Measurements from ENCODE around the gene TPP2.

Gene TPP2

GRCh38 chr13:102597029-102597961 lies 509 bp downstream of the TPP2 start:
- Histone ChIP-seq H3K27ac (ENCODE audit: low read length) (peak overlapping the region; percentile 97), H3K36me3 (ENCODE audit: control insufficient read depth in 2 of 2, insufficient read depth in 2 of 2, low read length in 2 of 2) (no peaks in the 10 kb centered on the region), H3K9ac (ENCODE audit: low read length in 2 of 2) (peak overlapping the region; percentile 79 to 100), H3K4me1 (ENCODE audit: control insufficient read depth, insufficient read depth, low read length) (peaks cover 13% of the 10 kb centered on the region), H3K9me3 (ENCODE audit: control insufficient read depth in 2 of 2, low read length in 2 of 2) (no peaks in the 10 kb centered on the region), H3K4me3 (ENCODE audit: low read length in 2 of 2) (peak overlapping the region; percentile 98), H3K27me3 (ENCODE audit: control insufficient read depth in 1 of 2, insufficient read depth in 2 of 2, low read length in 2 of 2) (no peaks in the 10 kb centered on the region)

GRCh38 chr13:102598061-102598460 lies 1.3 kb downstream of the TPP2 start:
- Histone ChIP-seq H3K27ac (ENCODE audit: low read length) (no peak overlapping the region), H3K4me1 (ENCODE audit: control insufficient read depth, insufficient read depth, low read length) (peaks cover 7% of the 10 kb centered on the region), H3K27me3 (ENCODE audit: control insufficient read depth in 1 of 2, insufficient read depth in 2 of 2, low read length in 2 of 2) (no peaks in the 10 kb centered on the region), H3K4me3 (ENCODE audit: low read length in 2 of 2) (peak overlapping the region; percentile 98), H3K36me3 (ENCODE audit: control insufficient read depth in 2 of 2, insufficient read depth in 2 of 2, low read length in 2 of 2) (no peaks in the 10 kb centered on the region), H3K9ac (ENCODE audit: low read length in 2 of 2) (peak overlapping the region; percentile 55 to 100), H3K9me3 (ENCODE audit: control insufficient read depth in 2 of 2, low read length in 2 of 2) (no peaks in the 10 kb centered on the region)

GRCh38 chr13:102599426-102600012 lies 2.7 kb downstream of the TPP2 start:
- no peak overlapping the region for H3K9ac ChIP-seq (ENCODE audit: low read length in 2 of 2)
- H3K9me3 ChIP-seq (ENCODE audit: control insufficient read depth in 2 of 2, low read length in 2 of 2), result no peaks in the 10 kb centered on the region
- H3K4me3 ChIP-seq (ENCODE audit: low read length in 2 of 2), result no peak overlapping the region
- H3K27me3 ChIP-seq (ENCODE audit: control insufficient read depth in 1 of 2, insufficient read depth in 2 of 2, low read length in 2 of 2), result no peaks in the 10 kb centered on the region
- no peak overlapping the region for H3K27ac ChIP-seq (ENCODE audit: low read length)
- H3K4me1 ChIP-seq (ENCODE audit: control insufficient read depth, insufficient read depth, low read length), result peaks cover 7% of the 10 kb centered on the region
- H3K36me3 ChIP-seq (ENCODE audit: control insufficient read depth in 2 of 2, insufficient read depth in 2 of 2, low read length in 2 of 2), result no peaks in the 10 kb centered on the region

- H3K27me3 ChIP-seq (ENCODE audit: control insufficient read depth in 1 of 2, insufficient read depth in 2 of 2, low read length in 2 of 2), result no peaks in the 10 kb centered on the region
- H3K4me1 ChIP-seq (ENCODE audit: control insufficient read depth, insufficient read depth, low read length), result no peaks in the 10 kb centered on the region
- peaks cover 14 to 21% of the 10 kb centered on the region in 2 donors for H3K36me3 ChIP-seq (ENCODE audit: control insufficient read depth in 2 of 2, insufficient read depth in 2 of 2, low read length in 2 of 2)
- no peak overlapping the region for H3K4me3 ChIP-seq (ENCODE audit: low read length in 2 of 2)
- H3K9me3 ChIP-seq (ENCODE audit: control insufficient read depth in 2 of 2, low read length in 2 of 2), result no peaks in the 10 kb centered on the region
- no peak overlapping the region for H3K9ac ChIP-seq (ENCODE audit: low read length in 2 of 2)
- H3K27ac ChIP-seq (ENCODE audit: low read length), result no peak overlapping the region
These were observed 9.9 kb downstream of the TPP2 start for GRCh38 chr13:102606537-102607309.

- Histone ChIP-seq H3K9ac (ENCODE audit: low read length in 2 of 2) (no peak overlapping the region), H3K9me3 (ENCODE audit: control insufficient read depth in 2 of 2, low read length in 2 of 2) (no peaks in the 10 kb centered on the region), H3K27me3 (ENCODE audit: control insufficient read depth in 1 of 2, insufficient read depth in 2 of 2, low read length in 2 of 2) (no peaks in the 10 kb centered on the region), H3K36me3 (ENCODE audit: control insufficient read depth in 2 of 2, insufficient read depth in 2 of 2, low read length in 2 of 2) (peaks cover 14 to 21% of the 10 kb centered on the region in 2 donors), H3K27ac (ENCODE audit: low read length) (no peak overlapping the region), H3K4me3 (ENCODE audit: low read length in 2 of 2) (no peak overlapping the region), H3K4me1 (ENCODE audit: control insufficient read depth, insufficient read depth, low read length) (no peaks in the 10 kb centered on the region)
These were observed 12.2 kb downstream of the TPP2 start for GRCh38 chr13:102608974-102609373.

- H3K36me3 ChIP-seq (ENCODE audit: control insufficient read depth in 2 of 2, insufficient read depth in 2 of 2, low read length in 2 of 2), result peaks cover 19 to 21% of the 10 kb centered on the region in 2 donors
- no peaks in the 10 kb centered on the region for H3K27me3 ChIP-seq (ENCODE audit: control insufficient read depth in 1 of 2, insufficient read depth in 2 of 2, low read length in 2 of 2)
- H3K4me3 ChIP-seq (ENCODE audit: low read length in 2 of 2), result no peak overlapping the region
- no peak overlapping the region for H3K9ac ChIP-seq (ENCODE audit: low read length in 2 of 2)
- H3K27ac ChIP-seq (ENCODE audit: low read length), result no peak overlapping the region
- no peaks in the 10 kb centered on the region for H3K4me1 ChIP-seq (ENCODE audit: control insufficient read depth, insufficient read depth, low read length)
- no peaks in the 10 kb centered on the region for H3K9me3 ChIP-seq (ENCODE audit: control insufficient read depth in 2 of 2, low read length in 2 of 2)
These were observed 12.9 kb downstream of the TPP2 start for GRCh38 chr13:102609696-102610095.

- Histone ChIP-seq H3K4me1 (ENCODE audit: control insufficient read depth, insufficient read depth, low read length) (no peaks in the 10 kb centered on the region), H3K9ac (ENCODE audit: low read length in 2 of 2) (no peak overlapping the region), H3K36me3 (ENCODE audit: control insufficient read depth in 2 of 2, insufficient read depth in 2 of 2, low read length in 2 of 2) (peaks cover 16 to 17% of the 10 kb centered on the region in 2 donors), H3K9me3 (ENCODE audit: control insufficient read depth in 2 of 2, low read length in 2 of 2) (no peaks in the 10 kb centered on the region), H3K4me3 (ENCODE audit: low read length in 2 of 2) (no peak overlapping the region), H3K27me3 (ENCODE audit: control insufficient read depth in 1 of 2, insufficient read depth in 2 of 2, low read length in 2 of 2) (no peaks in the 10 kb centered on the region), H3K27ac (ENCODE audit: low read length) (no peak overlapping the region)
These were observed 13.6 kb downstream of the TPP2 start for GRCh38 chr13:102610296-102610895.

GRCh38 chr13:102617697-102618350 lies 21.0 kb downstream of the TPP2 start:
- Histone ChIP-seq H3K9me3 (ENCODE audit: control insufficient read depth in 2 of 2, low read length in 2 of 2) (no peaks in the 10 kb centered on the region), H3K27ac (ENCODE audit: low read length) (no peak overlapping the region), H3K9ac (ENCODE audit: low read length in 2 of 2) (no peak overlapping the region), H3K36me3 (ENCODE audit: control insufficient read depth in 2 of 2, insufficient read depth in 2 of 2, low read length in 2 of 2) (peaks cover 16 to 37% of the 10 kb centered on the region in 2 donors), H3K4me1 (ENCODE audit: control insufficient read depth, insufficient read depth, low read length) (no peaks in the 10 kb centered on the region), H3K27me3 (ENCODE audit: control insufficient read depth in 1 of 2, insufficient read depth in 2 of 2, low read length in 2 of 2) (no peaks in the 10 kb centered on the region), H3K4me3 (ENCODE audit: low read length in 2 of 2) (no peak overlapping the region)

- H3K36me3 ChIP-seq (ENCODE audit: control insufficient read depth in 2 of 2, insufficient read depth in 2 of 2, low read length in 2 of 2), result peaks cover 22 to 36% of the 10 kb centered on the region in 2 donors
These were observed 23.7 kb downstream of the TPP2 start for GRCh38 chr13:102620516-102620915.

GRCh38 chr13:102626928-102627327 lies 30.1 kb downstream of the TPP2 start:
- no peak overlapping the region for H3K4me3 ChIP-seq (ENCODE audit: low read length in 2 of 2)
- H3K36me3 ChIP-seq (ENCODE audit: control insufficient read depth in 2 of 2, insufficient read depth in 2 of 2, low read length in 2 of 2), result peaks cover 30 to 44% of the 10 kb centered on the region in 2 donors
- H3K4me1 ChIP-seq (ENCODE audit: control insufficient read depth, insufficient read depth, low read length), result no peaks in the 10 kb centered on the region
- H3K9me3 ChIP-seq (ENCODE audit: control insufficient read depth in 2 of 2, low read length in 2 of 2), result no peaks in the 10 kb centered on the region
- no peak overlapping the region for H3K9ac ChIP-seq (ENCODE audit: low read length in 2 of 2)
- H3K27me3 ChIP-seq (ENCODE audit: control insufficient read depth in 1 of 2, insufficient read depth in 2 of 2, low read length in 2 of 2), result no peaks in the 10 kb centered on the region
- H3K27ac ChIP-seq (ENCODE audit: low read length), result no peak overlapping the region

More at GRCh38 chr13:102620516-102620915, 23.7 kb downstream of the TPP2 start:
- Histone ChIP-seq H3K4me3 (ENCODE audit: low read length in 2 of 2) (no peak overlapping the region), H3K27me3 (ENCODE audit: control insufficient read depth in 1 of 2, insufficient read depth in 2 of 2, low read length in 2 of 2) (no peaks in the 10 kb centered on the region), H3K9ac (ENCODE audit: low read length in 2 of 2) (no peak overlapping the region), H3K27ac (ENCODE audit: low read length) (no peak overlapping the region), H3K9me3 (ENCODE audit: control insufficient read depth in 2 of 2, low read length in 2 of 2) (no peaks in the 10 kb centered on the region), H3K4me1 (ENCODE audit: control insufficient read depth, insufficient read depth, low read length) (no peaks in the 10 kb centered on the region)

Measured in stomach smooth muscle (tissue), 2 donors.